Neuronal stem cell (in vitro differentiated cells): ENCODE data around the gene TM9SF3.
"Not testable (repeated sequence)": the region's sequence is repeated elsewhere in the genome, so short reads cannot be mapped to it uniquely, and the experiment has no call there.

Experiments used
- DNase-seq: peaks from one replicate; pipeline ENCODE4 v3.0.0-alpha.2; 2013; ENCODE audit warnings: low spot score
- H2AFZ ChIP-seq: one replicate; pipeline ENCODE4 v1.6.1; 2013; ENCODE audit warnings: mild to moderate bottlenecking, low read length, inconsistent platforms
- H2AK5ac ChIP-seq: 2 replicates; pipeline ENCODE4 v1.6.1; 2013; ENCODE audit warnings: low read depth, mild to moderate bottlenecking, inconsistent platforms, low read length, moderate library complexity, mixed read lengths
- H2BK120ac ChIP-seq: 2 replicates; pipeline ENCODE4 v1.6.1; 2013; ENCODE audit warnings: low read depth, mild to moderate bottlenecking, inconsistent platforms, low read length, moderate library complexity, mixed read lengths
- H2BK12ac ChIP-seq: one replicate; pipeline ENCODE4 v1.6.1; 2013; ENCODE audit warnings: low read length, inconsistent platforms
- H2BK15ac ChIP-seq: 2 replicates; pipeline ENCODE4 v1.6.1; 2013; ENCODE audit warnings: mild to moderate bottlenecking, low read length, inconsistent platforms, mixed read lengths
- H2BK5ac ChIP-seq: one replicate; pipeline ENCODE4 v1.6.1; 2013; ENCODE audit warnings: inconsistent platforms, mild to moderate bottlenecking, low read length, moderate library complexity
- H3K14ac ChIP-seq: one replicate; pipeline ENCODE4 v1.6.1; 2013; ENCODE audit warnings: low read length, inconsistent platforms
- H3K18ac ChIP-seq: 2 replicates; pipeline ENCODE4 v1.6.1; 2013; ENCODE audit warnings: low read length, inconsistent platforms
- H3K23ac ChIP-seq: 2 replicates; pipeline ENCODE4 v1.6.1; 2013; ENCODE audit warnings: low read depth, mild to moderate bottlenecking, mixed read lengths, low read length, inconsistent platforms; ENCODE audit not compliant: poor library complexity
- H3K27ac ChIP-seq: replicated peaks from 3 replicates; pipeline ENCODE4 v1.5.1; 2013; ENCODE audit warnings: low read length, inconsistent platforms
- H3K27me3 ChIP-seq, 3 experiments: 2 replicates each; pipeline ENCODE4 v1.6.1; 2013; ENCODE audit warnings: low read length in 3 of 3, mild to moderate bottlenecking in 2 of 3, inconsistent platforms in 1 of 3, low read depth in 1 of 3, mixed read lengths in 1 of 3, moderate library complexity in 1 of 3; ENCODE audit not compliant: control insufficient read depth in 3 of 3, insufficient read depth in 3 of 3
- H3K36me3 ChIP-seq, 2 donors: replicated peaks in 1 of 2; 2 replicates each; pipeline ENCODE4 v1.6.1; 2013; ENCODE audit warnings: low read length in 2 of 2; ENCODE audit not compliant: control insufficient read depth in 2 of 2, insufficient read depth in 2 of 2
- H3K4ac ChIP-seq: 2 replicates; pipeline ENCODE4 v1.6.1; 2013; ENCODE audit warnings: inconsistent platforms, mild to moderate bottlenecking, low read length, moderate library complexity
- H3K4me1 ChIP-seq, 2 donors: 1 replicate in 1 of 2; 2 replicates in 1 of 2; pipeline ENCODE4 v1.6.1; 2013; ENCODE audit warnings: low read length in 2 of 2, low read depth in 1 of 2; ENCODE audit not compliant: control insufficient read depth in 2 of 2, insufficient read depth in 1 of 2
- H3K4me2 ChIP-seq: one replicate; pipeline ENCODE4 v1.6.1; 2013; ENCODE audit warnings: mild to moderate bottlenecking, low read length, inconsistent platforms; ENCODE audit not compliant: insufficient read depth, poor library complexity, severe bottlenecking
- H3K4me3 ChIP-seq, 2 donors: 2 replicates each; pipeline ENCODE4 v1.5.1; 2013; ENCODE audit warnings: low read length in 2 of 2, mild to moderate bottlenecking in 2 of 2, inconsistent platforms in 1 of 2, moderate library complexity in 1 of 2
- H3K79me1 ChIP-seq: one replicate; pipeline ENCODE4 v1.6.1; 2013; ENCODE audit warnings: low read depth, mild to moderate bottlenecking, inconsistent platforms, low read length, moderate library complexity
- H3K9ac ChIP-seq: one replicate; pipeline ENCODE4 v1.6.1; 2013; ENCODE audit warnings: mild to moderate bottlenecking, low read depth, low read length, inconsistent platforms; ENCODE audit not compliant: poor library complexity
- H3K9me3 ChIP-seq, 2 donors: replicated peaks in 1 of 2; 2 replicates each; pipeline versions ENCODE3 to v1.6.1; 2013; ENCODE audit warnings: low read length in 2 of 2, mild to moderate bottlenecking in 2 of 2, inconsistent platforms in 1 of 2, low read depth in 1 of 2, mixed read lengths in 1 of 2, moderate library complexity in 1 of 2; ENCODE audit not compliant: control insufficient read depth in 2 of 2, insufficient read depth in 1 of 2
- H4K8ac ChIP-seq: one replicate; pipeline ENCODE4 v1.6.1; 2013; ENCODE audit warnings: low read depth, mild to moderate bottlenecking, inconsistent platforms, low read length, moderate library complexity
- H4K91ac ChIP-seq: one replicate; pipeline ENCODE4 v1.6.1; 2013; ENCODE audit warnings: low read length, low read depth, mild to moderate bottlenecking, inconsistent platforms; ENCODE audit not compliant: poor library complexity
- WGBS, 2 donors: extraction: QIAGEN DNeasy Blood & Tissue Kit; methylation state at CpG; one replicate each; pipeline ENCODE4 v1.1.7; 2013; ENCODE audit warnings: missing lambda C conversion rate in 2 of 2, mixed read lengths in 1 of 2; ENCODE audit not compliant: insufficient read length in 2 of 2, insufficient replicate concordance in 1 of 2; ENCODE audit errors: extremely low coverage in 2 of 2; 5-methylcytosine and 5-hydroxymethylcytosine counted together

Gene TM9SF3

GRCh38 chr10:96556003-96556402, 30.8 kb downstream of the TM9SF3 start:
- Histone ChIP-seq H3K4me3 (no peak overlapping the region), H3K36me3 (peaks cover 4 to 65% of the 10 kb centered on the region in 2 donors)

GRCh38 chr10:96555330-96555729, 31.5 kb downstream of the TM9SF3 start:
- no peaks in the 10 kb centered on the region for H3K79me1 ChIP-seq
- H3K27ac ChIP-seq = no peak overlapping the region
- H2AFZ ChIP-seq = no peak overlapping the region
- H3K9me3 ChIP-seq = no peaks in the 10 kb centered on the region
- peaks cover 7 to 10% of the 10 kb centered on the region in 2 donors for H3K4me1 ChIP-seq
- no peak overlapping the region for H2BK5ac ChIP-seq
- no peak overlapping the region for H3K4ac ChIP-seq
- H3K36me3 ChIP-seq = peaks cover 2 to 65% of the 10 kb centered on the region in 2 donors
- no peak for DNase-seq
- H3K14ac ChIP-seq = no peak overlapping the region
- no peak overlapping the region for H2BK12ac ChIP-seq
- no peak overlapping the region for H3K4me2 ChIP-seq
- H2BK120ac ChIP-seq = no peak overlapping the region
- no CpG with 5 or more reads among the region's 3 CpGs for WGBS, 2 donors
- no peaks in the 10 kb centered on the region for H3K27me3 ChIP-seq
- no peak overlapping the region for H2AK5ac ChIP-seq
- H4K8ac ChIP-seq = no peak overlapping the region
- H3K23ac ChIP-seq = no peak overlapping the region
- H3K4me3 ChIP-seq = no peak overlapping the region
- no peak overlapping the region for H4K91ac ChIP-seq
- H3K18ac ChIP-seq = no peak overlapping the region
- H3K9ac ChIP-seq = no peak overlapping the region
- H2BK15ac ChIP-seq = no peak overlapping the region

More at GRCh38 chr10:96556003-96556402, 30.8 kb downstream of the TM9SF3 start:
- H2AFZ ChIP-seq = no peak overlapping the region
- H3K4me2 ChIP-seq = no peak overlapping the region
- no peaks in the 10 kb centered on the region for H3K79me1 ChIP-seq
- no peak overlapping the region for H2BK15ac ChIP-seq
- H2BK12ac ChIP-seq = no peak overlapping the region
- no peak for DNase-seq
- no peak overlapping the region for H3K9ac ChIP-seq
- no peak overlapping the region for H3K18ac ChIP-seq
- peaks cover 7 to 10% of the 10 kb centered on the region in 2 donors for H3K4me1 ChIP-seq
- no peak overlapping the region for H2AK5ac ChIP-seq
- no peak overlapping the region for H3K14ac ChIP-seq
- H2BK5ac ChIP-seq = no peak overlapping the region
- no peak overlapping the region for H2BK120ac ChIP-seq
- H3K4ac ChIP-seq = no peak overlapping the region
- H3K27ac ChIP-seq = no peak overlapping the region
- no peaks in the 10 kb centered on the region for H3K27me3 ChIP-seq
- H3K9me3 ChIP-seq = no peaks in the 10 kb centered on the region
- H4K91ac ChIP-seq = no peak overlapping the region
- H4K8ac ChIP-seq = no peak overlapping the region
- no peak overlapping the region for H3K23ac ChIP-seq
- whole genome bisulfite sequencing, 2 donors = no CpG with 5 or more reads among the region's 1 CpG

GRCh38 chr10:96548589-96548988, 38.2 kb downstream of the TM9SF3 start:
- no peak overlapping the region for H4K91ac ChIP-seq
- H3K4me1 ChIP-seq = no peaks in the 10 kb centered on the region
- H2AK5ac ChIP-seq = no peak overlapping the region
- no peaks in the 10 kb centered on the region for H3K79me1 ChIP-seq
- no peak overlapping the region for H3K14ac ChIP-seq
- H2BK120ac ChIP-seq = no peak overlapping the region
- no peak overlapping the region for H2AFZ ChIP-seq
- no peak overlapping the region for H3K4me2 ChIP-seq
- no peak overlapping the region for H3K9ac ChIP-seq
- H3K18ac ChIP-seq = no peak overlapping the region
- WGBS, 2 donors = no CpG with 5 or more reads among the region's 5 CpGs
- H2BK5ac ChIP-seq = no peak overlapping the region
- no peak for DNase-seq
- no peaks in the 10 kb centered on the region for H3K9me3 ChIP-seq
- no peak overlapping the region for H4K8ac ChIP-seq
- H3K27me3 ChIP-seq = no peaks in the 10 kb centered on the region
- H3K4ac ChIP-seq = no peak overlapping the region
- H2BK12ac ChIP-seq = no peak overlapping the region
- no peak overlapping the region for H3K23ac ChIP-seq
- H3K36me3 ChIP-seq = peaks cover 7 to 96% of the 10 kb centered on the region in 2 donors
- H3K4me3 ChIP-seq = no peak overlapping the region
- no peak overlapping the region for H2BK15ac ChIP-seq
- no peak overlapping the region for H3K27ac ChIP-seq

- H3K27me3 ChIP-seq, H3K79me1 ChIP-seq, H4K91ac ChIP-seq, H2BK5ac ChIP-seq, H3K27ac ChIP-seq, H3K9ac ChIP-seq, H3K4ac ChIP-seq, H3K14ac ChIP-seq, H3K4me1 ChIP-seq, DNase-seq, H2AK5ac ChIP-seq, H3K4me2 ChIP-seq, H3K18ac ChIP-seq, H2BK120ac ChIP-seq, H2AFZ ChIP-seq, H3K4me3 ChIP-seq, H2BK15ac ChIP-seq, H4K8ac ChIP-seq, H2BK12ac ChIP-seq, H3K23ac ChIP-seq, H3K9me3 ChIP-seq: not testable (repeated sequence)
- WGBS, 2 donors = no CpG with 5 or more reads among the region's 10 CpGs
- H3K36me3 ChIP-seq = peaks cover 7 to 91% of the 10 kb centered on the region in 2 donors
Measured at GRCh38 chr10:96545558-96545957, 41.3 kb downstream of the TM9SF3 start.
